ENCODE data around the gene LRP8.

LRP8 gene

GRCh38 chr1:53346814-53347176, 18.9 kb upstream of the LRP8 start:
- no peaks in the 10 kb centered on the region for H3K79me2 ChIP-seq (ENCODE audit: control insufficient read depth, insufficient read depth, low read length, unreplicated experiment)
- H3K4me1 ChIP-seq (ENCODE audit: control insufficient read depth, insufficient read depth, low read length, unreplicated experiment), result no peaks in the 10 kb centered on the region
- H3K4me3 ChIP-seq (ENCODE audit: low read depth, low read length), result no peak overlapping the region
- H3K27ac ChIP-seq (ENCODE audit: low read depth, low read length), result no peak overlapping the region
- no peak overlapping the region for H2AFZ ChIP-seq (ENCODE audit: low read length, unreplicated experiment)
- H3K36me3 ChIP-seq (ENCODE audit: insufficient read depth, low read length), result no peaks in the 10 kb centered on the region
- no peaks in the 10 kb centered on the region for H3K27me3 ChIP-seq (ENCODE audit: insufficient read depth, low read length)

GRCh38 chr1:53345996-53346813, 18.3 kb upstream of the LRP8 start:
- Histone ChIP-seq H3K27me3 (ENCODE audit: insufficient read depth, low read length) (no peaks in the 10 kb centered on the region), H3K79me2 (ENCODE audit: control insufficient read depth, insufficient read depth, low read length, unreplicated experiment) (no peaks in the 10 kb centered on the region), H2AFZ (ENCODE audit: low read length, unreplicated experiment) (no peak overlapping the region), H3K27ac (ENCODE audit: low read depth, low read length) (no peak overlapping the region), H3K4me3 (ENCODE audit: low read depth, low read length) (no peak overlapping the region), H3K36me3 (ENCODE audit: insufficient read depth, low read length) (no peaks in the 10 kb centered on the region), H3K4me1 (ENCODE audit: control insufficient read depth, insufficient read depth, low read length, unreplicated experiment) (no peaks in the 10 kb centered on the region)

DNA sequence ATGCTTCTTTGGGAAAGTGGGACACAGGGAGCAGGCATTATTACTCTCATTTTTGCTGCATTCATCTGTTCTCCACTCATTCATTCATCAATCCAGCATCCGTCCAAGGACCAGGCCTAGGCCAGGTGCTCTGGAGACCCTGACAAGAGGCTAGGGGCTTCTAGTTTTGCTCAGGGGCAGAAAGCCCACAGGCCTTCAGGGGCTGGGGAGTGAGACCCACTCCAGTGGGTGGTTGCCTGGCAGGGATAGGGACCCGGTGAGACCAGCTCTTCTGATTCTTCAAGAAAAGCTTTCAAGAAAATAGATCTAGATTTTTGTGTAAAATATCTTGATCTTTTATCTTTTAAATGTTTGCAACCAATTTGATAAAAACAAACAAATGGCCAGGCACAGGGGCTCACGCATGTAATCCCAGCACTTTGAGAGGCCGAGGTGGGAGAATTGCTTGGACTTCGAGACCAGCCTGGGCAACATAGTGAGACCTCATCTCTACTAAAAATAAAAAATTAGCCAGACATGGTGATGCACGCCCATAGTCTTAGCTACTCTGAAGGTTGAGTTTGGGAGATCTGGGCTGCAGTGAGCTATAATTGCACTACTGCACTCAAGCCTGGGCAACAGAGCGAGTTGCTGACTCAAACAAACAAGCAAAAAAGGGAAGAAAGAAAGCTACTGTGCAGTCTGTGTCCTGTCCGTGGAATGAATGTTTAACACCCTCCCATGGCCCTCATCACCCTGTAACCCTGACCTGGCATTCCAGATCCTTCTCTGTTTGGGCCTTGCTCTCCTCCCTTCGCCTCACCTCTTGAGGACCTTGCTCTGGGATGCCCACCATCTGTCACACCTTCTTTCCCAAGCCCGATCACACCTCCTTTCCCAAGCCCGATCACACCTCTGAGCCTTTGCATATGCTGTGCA, 17.3 kb upstream of the LRP8 start:
- Histone ChIP-seq H3K79me2 (ENCODE audit: control insufficient read depth, insufficient read depth, low read length, unreplicated experiment) (no peaks in the 10 kb centered on the region), H3K4me1 (ENCODE audit: control insufficient read depth, insufficient read depth, low read length, unreplicated experiment) (no peaks in the 10 kb centered on the region), H3K27ac (ENCODE audit: low read depth, low read length) (no peak overlapping the region), H3K36me3 (ENCODE audit: insufficient read depth, low read length) (no peaks in the 10 kb centered on the region), H3K4me3 (ENCODE audit: low read depth, low read length) (no peak overlapping the region), H2AFZ (ENCODE audit: low read length, unreplicated experiment) (no peak overlapping the region), H3K27me3 (ENCODE audit: insufficient read depth, low read length) (no peaks in the 10 kb centered on the region)

DNA sequence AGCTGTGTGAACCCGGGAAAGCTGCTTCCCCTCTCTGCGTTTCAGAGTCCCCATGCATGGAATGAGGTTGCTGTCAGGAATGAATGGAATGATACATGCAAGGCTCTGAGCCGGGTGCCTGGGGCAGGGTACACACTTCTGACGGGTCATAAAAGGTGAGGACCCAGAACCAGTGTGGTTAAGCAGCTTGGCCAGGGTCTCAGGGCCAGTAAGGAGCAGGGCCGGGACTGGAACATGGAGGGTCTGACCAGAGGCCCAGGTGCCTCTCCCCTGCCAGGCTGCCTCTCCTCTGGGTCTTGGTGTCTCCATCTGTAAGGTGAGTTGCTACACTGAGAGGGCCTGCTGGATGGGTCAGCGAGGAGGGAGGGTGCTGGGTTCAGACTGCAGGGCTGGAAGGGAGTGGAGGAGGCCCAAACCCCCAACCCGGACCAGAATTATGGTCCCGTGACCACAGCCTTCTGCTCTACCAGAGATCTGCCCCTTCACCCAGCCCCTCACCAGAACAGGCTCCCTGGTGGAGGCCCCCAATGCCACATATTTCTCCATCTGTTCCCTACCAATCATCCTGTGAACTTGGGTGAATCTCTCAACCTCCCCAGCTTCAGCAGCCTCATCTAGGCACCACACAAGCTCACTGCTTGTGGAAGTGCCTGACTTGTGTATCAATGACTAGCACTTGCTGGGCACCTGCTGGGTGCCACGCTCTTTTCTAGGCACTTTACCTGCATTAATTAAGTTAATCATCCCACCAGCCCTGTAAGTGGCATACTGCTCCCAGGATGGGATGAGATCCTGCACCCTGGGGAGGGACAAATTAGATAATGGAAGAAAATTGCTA, 16.2 kb upstream of the LRP8 start:
- H3K4me3 ChIP-seq (ENCODE audit: low read depth, low read length), result no peak overlapping the region
- H3K36me3 ChIP-seq (ENCODE audit: insufficient read depth, low read length), result no peaks in the 10 kb centered on the region
- H2AFZ ChIP-seq (ENCODE audit: low read length, unreplicated experiment), result no peak overlapping the region
- H3K4me1 ChIP-seq (ENCODE audit: control insufficient read depth, insufficient read depth, low read length, unreplicated experiment), result no peaks in the 10 kb centered on the region
- no peak overlapping the region for H3K27ac ChIP-seq (ENCODE audit: low read depth, low read length)
- no peaks in the 10 kb centered on the region for H3K27me3 ChIP-seq (ENCODE audit: insufficient read depth, low read length)
- no peaks in the 10 kb centered on the region for H3K79me2 ChIP-seq (ENCODE audit: control insufficient read depth, insufficient read depth, low read length, unreplicated experiment)

DNA sequence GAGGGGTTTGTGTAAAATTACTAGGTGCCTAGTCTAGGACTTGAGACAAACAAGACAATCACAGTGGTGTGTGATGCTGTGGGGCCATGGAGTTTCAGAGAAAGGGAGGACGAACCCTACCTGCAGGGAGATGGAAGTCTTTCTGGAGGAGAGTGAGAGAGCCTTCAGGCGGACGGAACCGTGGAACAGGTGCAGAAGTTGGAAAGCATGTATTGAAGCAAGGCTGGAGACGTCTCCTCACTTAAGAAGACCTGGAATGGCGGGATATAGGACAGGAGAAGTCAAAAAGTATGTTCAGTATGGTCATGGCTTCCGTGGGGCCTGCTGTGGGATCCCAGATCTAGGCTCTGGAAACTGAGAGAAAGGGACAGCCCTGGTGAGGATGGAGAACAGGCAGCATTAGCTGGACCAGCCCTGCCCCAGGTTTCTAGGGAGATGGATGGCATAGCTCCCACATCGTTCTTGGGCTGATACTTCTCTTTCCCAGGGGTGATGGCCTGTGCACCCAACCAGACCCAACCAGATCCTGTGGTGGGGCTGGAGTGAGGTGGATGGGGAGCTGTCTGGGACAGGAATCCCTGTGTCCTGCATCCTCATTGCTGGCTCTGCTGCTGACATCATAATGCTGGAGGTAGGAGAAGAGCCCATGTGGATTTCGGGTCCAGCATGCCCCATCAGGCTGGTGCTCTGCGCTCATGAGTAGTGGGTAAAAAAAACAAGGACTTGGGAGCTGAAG, 15.0 kb upstream of the LRP8 start:
- Histone ChIP-seq H3K27me3 (ENCODE audit: insufficient read depth, low read length) (no peaks in the 10 kb centered on the region), H3K79me2 (ENCODE audit: control insufficient read depth, insufficient read depth, low read length, unreplicated experiment) (no peaks in the 10 kb centered on the region), H3K27ac (ENCODE audit: low read depth, low read length) (no peak overlapping the region), H3K4me1 (ENCODE audit: control insufficient read depth, insufficient read depth, low read length, unreplicated experiment) (no peaks in the 10 kb centered on the region), H3K36me3 (ENCODE audit: insufficient read depth, low read length) (no peaks in the 10 kb centered on the region), H2AFZ (ENCODE audit: low read length, unreplicated experiment) (no peak overlapping the region), H3K4me3 (ENCODE audit: low read depth, low read length) (no peak overlapping the region)

DNA sequence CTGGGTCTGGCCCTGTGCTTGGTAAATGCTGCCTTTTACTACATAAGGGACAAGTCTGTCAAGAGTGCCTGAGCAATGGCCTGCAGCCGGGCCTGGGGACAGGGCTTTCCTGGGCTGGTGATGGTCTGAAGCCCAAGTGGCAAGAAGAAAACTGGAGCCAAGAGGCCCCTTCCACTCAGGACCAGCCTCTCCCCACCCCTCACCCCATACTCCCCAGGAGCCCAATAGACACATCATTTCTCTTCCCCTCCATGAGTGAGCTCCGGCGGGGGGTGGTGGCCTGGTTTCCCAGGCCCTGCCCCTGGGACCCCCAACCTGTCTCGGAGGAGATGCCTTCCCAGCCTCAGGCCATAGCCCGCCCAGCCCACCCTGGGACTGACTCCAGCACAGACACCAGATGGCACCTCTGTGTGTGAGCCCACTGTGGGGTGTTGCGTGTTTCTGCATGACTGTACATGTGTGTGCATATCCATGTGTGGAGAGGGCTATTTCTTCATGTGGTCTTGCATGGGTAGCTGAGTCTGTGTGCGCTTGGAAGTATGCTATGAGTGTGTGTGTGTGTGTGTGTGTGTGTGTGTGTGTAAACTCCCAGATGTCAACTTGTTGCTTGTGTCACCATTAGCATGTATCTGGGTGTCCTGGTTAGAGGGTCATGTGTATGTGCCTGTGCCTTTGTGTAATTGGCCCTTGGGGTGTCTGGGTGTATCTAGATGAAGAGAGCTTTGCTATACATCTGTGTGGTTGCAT, 14.3 kb upstream of the LRP8 start:
- no peaks in the 10 kb centered on the region for H3K36me3 ChIP-seq (ENCODE audit: insufficient read depth, low read length)
- no peaks in the 10 kb centered on the region for H3K4me1 ChIP-seq (ENCODE audit: control insufficient read depth, insufficient read depth, low read length, unreplicated experiment)
- H3K27me3 ChIP-seq (ENCODE audit: insufficient read depth, low read length), result no peaks in the 10 kb centered on the region
- H2AFZ ChIP-seq (ENCODE audit: low read length, unreplicated experiment), result no peak overlapping the region
- no peak overlapping the region for H3K27ac ChIP-seq (ENCODE audit: low read depth, low read length)
- H3K79me2 ChIP-seq (ENCODE audit: control insufficient read depth, insufficient read depth, low read length, unreplicated experiment), result no peaks in the 10 kb centered on the region
- H3K4me3 ChIP-seq (ENCODE audit: low read depth, low read length), result no peak overlapping the region

DNA sequence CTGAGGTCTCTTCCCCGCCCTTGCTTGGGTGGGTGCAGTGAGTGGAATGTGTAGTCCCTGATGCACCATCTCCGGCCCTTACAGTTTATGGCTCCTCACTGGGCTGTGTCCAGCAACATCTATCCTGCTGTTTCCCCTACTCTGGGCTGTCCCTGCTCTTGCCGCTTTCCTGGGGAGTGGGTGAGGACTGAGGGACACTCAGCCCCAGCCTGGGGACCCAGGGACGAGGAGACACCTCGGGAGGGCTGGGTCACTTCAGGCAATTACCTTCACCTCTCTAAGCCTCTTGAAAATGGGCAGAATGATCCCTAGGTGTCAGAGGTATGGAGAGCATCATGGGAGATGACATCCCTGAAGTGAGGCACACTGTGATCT, 13.6 kb upstream of the LRP8 start:
- Histone ChIP-seq H3K27me3 (ENCODE audit: insufficient read depth, low read length) (no peaks in the 10 kb centered on the region), H3K4me3 (ENCODE audit: low read depth, low read length) (no peak overlapping the region), H3K36me3 (ENCODE audit: insufficient read depth, low read length) (no peaks in the 10 kb centered on the region), H3K79me2 (ENCODE audit: control insufficient read depth, insufficient read depth, low read length, unreplicated experiment) (no peaks in the 10 kb centered on the region), H2AFZ (ENCODE audit: low read length, unreplicated experiment) (no peak overlapping the region), H3K4me1 (ENCODE audit: control insufficient read depth, insufficient read depth, low read length, unreplicated experiment) (no peaks in the 10 kb centered on the region), H3K27ac (ENCODE audit: low read depth, low read length) (no peak overlapping the region)

DNA sequence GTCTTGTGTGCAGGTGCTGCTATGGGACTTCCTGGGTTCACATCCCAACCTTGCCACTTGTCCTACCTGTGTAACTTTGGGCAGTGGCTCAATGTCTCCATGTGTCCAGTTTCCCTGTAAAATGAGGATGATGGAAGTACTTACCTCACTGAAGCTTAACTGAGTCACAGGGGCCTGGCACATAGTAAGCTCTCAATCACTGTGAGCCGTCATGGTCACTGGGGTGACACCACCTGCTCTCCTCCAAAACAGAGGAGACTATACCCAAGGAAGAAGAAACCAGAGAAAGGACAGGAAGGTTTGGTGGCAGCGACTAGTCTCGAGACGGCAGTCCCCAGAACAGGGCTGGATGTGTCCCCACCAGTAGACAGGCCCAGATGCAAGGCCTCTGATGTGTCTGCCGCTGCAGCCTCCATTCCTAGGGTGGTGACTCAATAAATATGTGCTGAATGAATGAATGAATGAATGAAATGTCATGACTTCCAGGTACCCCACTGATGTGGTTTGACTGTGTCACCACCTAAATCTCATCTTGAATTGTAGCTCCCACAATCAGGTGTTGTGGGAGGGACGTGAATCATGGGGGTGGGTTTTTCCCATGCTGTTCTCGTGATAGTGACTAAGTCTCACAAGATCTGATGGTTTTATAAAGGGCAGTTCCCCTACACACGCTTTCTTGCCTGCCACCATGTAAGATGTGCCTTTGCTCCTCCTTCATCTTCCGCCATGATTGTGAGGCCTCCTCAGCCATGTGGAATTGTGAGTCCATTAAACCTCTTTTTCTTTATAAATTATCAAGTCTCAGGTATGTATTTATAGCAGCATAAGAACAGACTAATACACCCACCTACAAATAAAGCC, 13.0 kb upstream of the LRP8 start:
- Histone ChIP-seq H3K36me3 (ENCODE audit: insufficient read depth, low read length) (no peaks in the 10 kb centered on the region), H3K79me2 (ENCODE audit: control insufficient read depth, insufficient read depth, low read length, unreplicated experiment) (no peaks in the 10 kb centered on the region), H3K27ac (ENCODE audit: low read depth, low read length) (no peak overlapping the region), H3K27me3 (ENCODE audit: insufficient read depth, low read length) (no peaks in the 10 kb centered on the region), H2AFZ (ENCODE audit: low read length, unreplicated experiment) (no peak overlapping the region), H3K4me3 (ENCODE audit: low read depth, low read length) (no peak overlapping the region), H3K4me1 (ENCODE audit: control insufficient read depth, insufficient read depth, low read length, unreplicated experiment) (no peaks in the 10 kb centered on the region)

Measured in ACC112 (cell line).